H1 (cell line): Measurements from ENCODE around the gene KLHDC7B.

Source experiments
- BRCA1 ChIP-seq: IDR thresholded peaks from 2 replicates; pipeline ENCODE4 v1.6.1; 2012; ENCODE audit warnings: low read depth, low read length, improper control_type of control experiment
- CEBPB ChIP-seq: IDR thresholded peaks from 2 replicates; pipeline ENCODE4 v1.6.1; 2012; ENCODE audit warnings: low read depth, low read length
- EZH2 ChIP-seq: fragments of 200-600 bp; sonication (generic); IDR thresholded peaks from 2 replicates; pipeline ENCODE4 v1.7.1; 2012; ENCODE audit warnings: low read depth, mild to moderate bottlenecking, moderate library complexity, low read length, inconsistent platforms; ENCODE audit not compliant: severe bottlenecking
- KDM1A ChIP-seq: fragments of 200-600, 300-600 bp; sonication (generic); IDR thresholded peaks from 2 replicates; pipeline ENCODE4 v1.7.1; 2016; ENCODE audit warnings: mild to moderate bottlenecking, low read length, borderline replicate concordance
- POLR2A ChIP-seq, 2 experiments: IDR thresholded peaks; 1 replicate in 1 of 2; 2 replicates in 1 of 2; pipeline ENCODE4 v1.6.1; 2011; ENCODE audit warnings: low read depth in 2 of 2, low read length in 2 of 2, mild to moderate bottlenecking in 2 of 2; ENCODE audit errors: control extremely low read depth in 1 of 2

DNA sequence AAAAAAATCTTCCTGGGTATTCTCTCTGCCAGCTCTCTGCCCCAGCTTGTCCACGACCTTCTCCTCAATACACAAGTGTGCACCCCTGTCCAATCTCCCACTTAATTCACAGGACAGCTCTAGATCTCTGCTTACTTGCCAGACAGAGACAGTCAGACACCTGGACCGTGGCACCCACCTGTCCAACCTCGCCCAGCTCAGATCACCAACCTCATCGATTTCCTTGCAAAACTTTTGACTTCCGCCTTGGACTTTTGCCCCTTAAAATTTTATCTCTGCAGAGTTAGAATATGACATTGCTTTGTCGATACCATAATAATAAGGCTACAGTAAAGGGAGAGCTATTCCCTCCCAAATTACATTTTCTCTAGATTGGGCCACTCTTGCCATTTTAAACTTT, 48.6 kb upstream of the KLHDC7B start:
- no peak for TF ChIP-seq EZH2
- TF ChIP-seq BRCA1: no peak
- TF ChIP-seq POLR2A (IDR thresholded peaks at IDR 0.05; ENCODE audit: control extremely low read depth in 1 of 2, low read depth in 2 of 2, low read length in 2 of 2): no peak
- no peak for TF ChIP-seq KDM1A
- no peak for TF ChIP-seq CEBPB
